DND-41 (cell line): ENCODE data around the gene GRIN1.

Source experiments
- EZH2 ChIP-seq: IDR thresholded peaks from 3 replicates; pipeline ENCODE4 v1.6.1; 2012; ENCODE audit warnings: borderline replicate concordance, low read depth, mild to moderate bottlenecking, moderate library complexity, low read length, inconsistent platforms; ENCODE audit not compliant: severe bottlenecking
- TF ChIP-seq, protein P1 (sequence below): IDR thresholded peaks from 2 replicates; pipeline ENCODE4 v1.5.1; 2012; ENCODE audit warnings: borderline replicate concordance, low read length, moderate library complexity, mild to moderate bottlenecking; ENCODE audit not compliant: poor library complexity, severe bottlenecking; ENCODE audit errors: extremely low read depth

DNA sequence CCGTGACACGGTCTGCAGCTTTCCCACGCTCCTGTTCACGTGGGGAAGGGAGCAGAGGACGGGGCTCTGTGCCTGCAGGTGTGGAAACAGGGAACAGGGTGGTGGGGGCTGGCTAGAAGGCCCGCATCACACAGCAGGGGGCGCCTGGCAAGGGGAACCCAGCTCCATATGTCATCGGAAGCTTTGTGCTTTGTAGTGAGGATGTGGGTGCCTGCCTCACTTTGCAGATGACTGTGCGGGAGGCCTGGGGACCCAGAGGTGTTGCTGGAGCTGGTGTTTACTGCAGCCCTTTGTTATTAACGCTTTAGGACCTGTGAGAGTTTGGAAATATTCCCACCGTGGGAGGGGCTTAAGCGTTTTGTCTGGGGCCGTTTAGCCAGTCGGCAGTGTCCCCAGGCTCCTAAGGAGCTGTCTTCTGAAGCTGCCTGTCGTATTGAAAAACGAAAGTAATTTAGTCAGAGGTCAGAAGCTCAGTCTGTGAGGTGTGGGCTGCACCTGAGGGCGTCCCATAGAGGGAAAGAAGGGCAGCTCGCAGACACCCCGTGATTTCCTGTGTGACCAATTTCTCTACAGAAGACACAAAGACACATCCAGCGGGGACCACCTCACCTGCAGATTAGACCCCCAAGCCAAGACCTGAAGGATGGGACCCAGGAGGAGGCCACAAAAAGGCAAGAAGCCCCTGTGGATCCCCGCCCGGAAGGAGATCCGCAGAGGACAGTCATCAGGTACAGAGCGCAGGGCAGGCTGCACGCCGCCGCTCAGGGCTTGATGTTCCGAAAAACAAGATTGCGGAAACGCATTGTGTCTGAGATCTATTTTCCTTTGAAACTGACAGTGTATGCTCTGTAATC lies 43.1 kb upstream of the GRIN1 start:
- TF ChIP-seq, protein P1, sequence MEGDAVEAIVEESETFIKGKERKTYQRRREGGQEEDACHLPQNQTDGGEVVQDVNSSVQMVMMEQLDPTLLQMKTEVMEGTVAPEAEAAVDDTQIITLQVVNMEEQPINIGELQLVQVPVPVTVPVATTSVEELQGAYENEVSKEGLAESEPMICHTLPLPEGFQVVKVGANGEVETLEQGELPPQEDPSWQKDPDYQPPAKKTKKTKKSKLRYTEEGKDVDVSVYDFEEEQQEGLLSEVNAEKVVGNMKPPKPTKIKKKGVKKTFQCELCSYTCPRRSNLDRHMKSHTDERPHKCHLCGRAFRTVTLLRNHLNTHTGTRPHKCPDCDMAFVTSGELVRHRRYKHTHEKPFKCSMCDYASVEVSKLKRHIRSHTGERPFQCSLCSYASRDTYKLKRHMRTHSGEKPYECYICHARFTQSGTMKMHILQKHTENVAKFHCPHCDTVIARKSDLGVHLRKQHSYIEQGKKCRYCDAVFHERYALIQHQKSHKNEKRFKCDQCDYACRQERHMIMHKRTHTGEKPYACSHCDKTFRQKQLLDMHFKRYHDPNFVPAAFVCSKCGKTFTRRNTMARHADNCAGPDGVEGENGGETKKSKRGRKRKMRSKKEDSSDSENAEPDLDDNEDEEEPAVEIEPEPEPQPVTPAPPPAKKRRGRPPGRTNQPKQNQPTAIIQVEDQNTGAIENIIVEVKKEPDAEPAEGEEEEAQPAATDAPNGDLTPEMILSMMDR: peak; percentile 82
- no peak for TF ChIP-seq EZH2
